SK-N-MC (cell line): Measurements from ENCODE around the gene TMEM98.

ENCODE experiments used
- DNase-seq: peaks from one replicate; pipeline ENCODE4 v3.0.0-alpha.2; 2011; ENCODE audit warnings: low read depth, low spot score
- H3K27ac ChIP-seq: fragments of 200-600 bp; sonication (generic); 2 replicates; pipeline ENCODE4 v1.5.1; 2016; ENCODE audit warnings: mixed run types
- H3K36me3 ChIP-seq: fragments of 200-600 bp; sonication (generic); 2 replicates; pipeline ENCODE4 v1.6.1; 2017; ENCODE audit warnings: antibody characterized with exemption, low read length, mixed read lengths; ENCODE audit not compliant: insufficient read depth
- H3K4me3 ChIP-seq: fragments of 200-600 bp; sonication (generic); 2 replicates; pipeline ENCODE4 v1.5.1; 2016
- H3K9ac ChIP-seq: fragments of 200-600 bp; sonication (generic); 2 replicates; pipeline ENCODE4 v1.8.0; 2017; ENCODE audit warnings: mixed run types, mixed read lengths; ENCODE audit not compliant: insufficient read length
- H3K9me3 ChIP-seq: fragments of 200-600 bp; sonication (generic); 2 replicates; pipeline ENCODE4 v1.6.1; 2017; ENCODE audit warnings: low read depth, mild to moderate bottlenecking, antibody characterized with exemption, low read length, moderate library complexity, mixed read lengths
- EZH2 ChIP-seq: fragments of 200-600 bp; sonication (generic); IDR thresholded peaks from one replicate; pipeline ENCODE4 v1.6.1; 2017; ENCODE audit warnings: antibody characterized with exemption
- FOXP2 ChIP-seq: optimal IDR thresholded peaks from 2 replicates; pipeline ENCODE3; 2011; ENCODE audit warnings: mild to moderate bottlenecking, moderate library complexity; ENCODE audit not compliant: insufficient read depth; ENCODE audit errors: extremely low read length, control extremely low read depth
- POLR2AphosphoS5 ChIP-seq: IDR thresholded peaks from 2 replicates; pipeline ENCODE4 v1.6.1; 2012; ENCODE audit warnings: mild to moderate bottlenecking, low read depth, low read length, borderline replicate concordance

TMEM98 gene

GRCh38 chr17:32894245-32894644 lies 33.7 kb upstream of the TMEM98 start:
- no peak for DNase-seq
- Histone ChIP-seq H3K36me3 (no peaks in the 10 kb centered on the region), H3K9ac (no peak overlapping the region), H3K27ac (no peak overlapping the region), H3K9me3 (no peaks in the 10 kb centered on the region), H3K4me3 (no peak overlapping the region)
- TF ChIP-seq POLR2AphosphoS5 (no peak), EZH2 (no peak), FOXP2 (no peak)

- H3K27ac ChIP-seq, result no peak overlapping the region
- DNase-seq, result no peak
- H3K36me3 ChIP-seq, result no peaks in the 10 kb centered on the region
- H3K9me3 ChIP-seq, result no peaks in the 10 kb centered on the region; the same call in 1 of the 2 replicates
- TF ChIP-seq EZH2 (no peak), FOXP2 (no peak), POLR2AphosphoS5 (no peak)
- no peak overlapping the region for H3K9ac ChIP-seq
- H3K4me3 ChIP-seq, result no peak overlapping the region
Observed at GRCh38 chr17:32896647-32897258, 31.2 kb upstream of the TMEM98 start.

- Histone ChIP-seq H3K4me3 (no peak overlapping the region), H3K9ac (no peak overlapping the region)
Observed at GRCh38 chr17:32899236-32900013, 28.5 kb upstream of the TMEM98 start.

DNA sequence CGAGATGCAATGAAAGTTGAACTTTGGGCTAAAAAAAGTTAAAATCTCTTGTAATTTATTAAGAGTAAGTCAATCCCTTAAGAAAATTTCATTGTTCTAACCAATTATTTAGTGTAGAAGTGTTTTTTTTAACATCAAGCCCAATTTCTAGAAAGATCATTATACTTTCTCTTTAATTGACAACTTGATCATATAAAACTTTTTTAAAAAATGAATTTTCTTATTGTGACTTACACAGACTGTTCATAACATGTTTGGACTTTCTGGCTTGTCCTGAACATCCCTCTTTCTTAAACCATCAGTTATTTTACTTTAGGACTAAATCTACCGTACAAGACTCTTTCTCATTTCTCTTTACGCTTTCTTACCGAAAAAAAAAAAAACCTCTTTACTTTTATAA lies 26.2 kb upstream of the TMEM98 start:
- H3K4me3 ChIP-seq, result no peak overlapping the region
- H3K27ac ChIP-seq, result no peak overlapping the region
- no peak for DNase-seq
- no peaks in the 10 kb centered on the region; the same call in 1 of the 2 replicates for H3K9me3 ChIP-seq
- no peak overlapping the region for H3K9ac ChIP-seq
- H3K36me3 ChIP-seq, result no peaks in the 10 kb centered on the region
- no peak for TF ChIP-seq POLR2AphosphoS5

More at GRCh38 chr17:32899236-32900013, 28.5 kb upstream of the TMEM98 start:
- Histone ChIP-seq H3K36me3 (no peaks in the 10 kb centered on the region), H3K9me3 (no peaks in the 10 kb centered on the region; the same call in 1 of the 2 replicates), H3K27ac (no peak overlapping the region)
- no peak for DNase-seq
- no peak for TF ChIP-seq EZH2
- TF ChIP-seq FOXP2, result no peak
- no peak for TF ChIP-seq POLR2AphosphoS5

DNA sequence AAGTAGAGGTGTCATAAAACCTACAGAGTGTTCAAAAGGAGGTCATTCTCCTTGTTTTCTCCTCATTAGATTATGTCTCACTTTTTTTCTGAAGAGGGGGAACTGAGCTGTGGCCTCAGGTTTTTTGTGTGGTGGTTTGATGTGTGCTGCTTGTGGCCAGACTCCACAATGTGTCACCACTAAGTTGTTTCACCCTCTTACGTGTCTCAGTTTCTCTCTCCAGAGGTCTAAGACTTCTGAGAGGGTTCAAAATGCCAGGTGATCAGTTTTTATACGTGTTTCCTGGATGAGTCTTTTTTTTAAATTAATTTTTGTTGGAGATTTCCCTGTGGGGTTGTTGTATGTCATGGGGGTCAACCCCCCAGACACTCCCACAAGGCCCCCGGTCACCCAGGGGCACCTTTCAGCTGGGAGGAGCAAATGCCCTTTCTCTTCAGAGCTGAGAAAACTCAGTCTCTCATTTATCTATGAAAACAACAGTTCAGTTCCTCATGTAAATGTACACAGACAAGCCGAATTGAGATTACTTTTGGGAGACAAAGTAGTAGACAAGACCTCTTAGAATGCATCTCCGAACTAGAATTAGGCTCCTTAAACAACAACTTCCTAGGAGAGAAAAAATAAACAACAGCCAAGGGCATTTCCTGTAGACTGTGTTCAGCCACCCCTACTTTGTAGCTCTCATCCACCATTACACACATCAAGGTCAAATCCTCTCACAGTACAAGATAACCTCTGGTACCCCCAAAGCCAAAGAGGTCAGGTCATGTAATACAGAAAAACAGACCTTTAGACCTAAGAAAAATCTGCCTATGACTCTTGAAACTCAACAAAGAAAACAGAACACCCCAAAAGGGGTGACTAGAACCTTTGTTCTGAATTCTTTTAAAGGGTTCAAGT lies 23.9 kb upstream of the TMEM98 start:
- TF ChIP-seq POLR2AphosphoS5 (no peak), FOXP2 (no peak), EZH2 (no peak)
- Histone ChIP-seq H3K4me3 (no peak overlapping the region), H3K9me3 (no peaks in the 10 kb centered on the region; the same call in 1 of the 2 replicates), H3K9ac (no peak overlapping the region), H3K36me3 (no peaks in the 10 kb centered on the region), H3K27ac (no peak overlapping the region)
- no peak for DNase-seq

- Histone ChIP-seq H3K9ac (no peak overlapping the region), H3K36me3 (no peaks in the 10 kb centered on the region), H3K27ac (no peak overlapping the region), H3K4me3 (no peak overlapping the region), H3K9me3 (no peaks in the 10 kb centered on the region; the same call in 1 of the 2 replicates)
- TF ChIP-seq POLR2AphosphoS5, result no peak
- no peak for TF ChIP-seq EZH2
- no peak for TF ChIP-seq FOXP2
- no peak for DNase-seq
Observed at GRCh38 chr17:32904891-32905290, 23.1 kb upstream of the TMEM98 start.

- Histone ChIP-seq H3K27ac (no peak overlapping the region), H3K36me3 (no peaks in the 10 kb centered on the region), H3K4me3 (no peak overlapping the region), H3K9me3 (no peaks in the 10 kb centered on the region), H3K9ac (no peak overlapping the region)
- TF ChIP-seq POLR2AphosphoS5 (no peak), FOXP2 (no peak), EZH2 (no peak)
- no peak for DNase-seq
Observed at GRCh38 chr17:32907583-32907982, 20.4 kb upstream of the TMEM98 start.
